ENCODE measurements around the gene P3H4. TPM values are rescaled to one million over a fixed set of nuclear protein-coding genes. Genes with fewer than 3 reads are reported as not detected.

The P3H4 gene
- total and polyA plus RNA-seq, 10 of the 15 experiments (the other 5 are each of a cell fraction or from before 2014, with no cell fraction given): 0.32 to 1.1 (median 0.64) TPM; not detected in 1

GRCh38 chr17:41821776-41822175 lies 10.0 kb upstream of the P3H4 start (continued):
- no peak for TF ChIP-seq SMARCA5 (IDR thresholded peaks at IDR 0.05)

GRCh38 chr17:41818024-41818423 lies 6.3 kb upstream of the P3H4 start:
- ChIA-PET POLR2A (interaction anchor here (0.6 kb wide), 1 partner anchor 77 kb away, joined by 6 read pairs; no protein-coding TSS in a partner anchor), CTCF (no interaction called here), SMC1A (ENCODE audit: uncharacterized antibody, unreplicated experiment) (no interaction called here), RAD21 (ENCODE audit: unreplicated experiment) (no interaction called here)
- TF ChIP-seq MAX (IDR thresholded peaks at IDR 0.05; ENCODE audit: low read depth, low read length): no peak
- no peak for TF ChIP-seq E2F8 (IDR thresholded peaks at IDR 0.05; ENCODE audit: low read depth, partially characterized antibody)
- TF ChIP-seq ELK1 (IDR thresholded peaks at IDR 0.05; ENCODE audit: low read depth, low read length): no peak
- no peak for TF ChIP-seq ZSCAN29 (IDR thresholded peaks at IDR 0.05)
- no peak for TF ChIP-seq MEF2B (IDR thresholded peaks at IDR 0.05; ENCODE audit: partially characterized antibody, poor library complexity, severe bottlenecking)
- TF ChIP-seq PKNOX1 (IDR thresholded peaks at IDR 0.05): no peak
- TF ChIP-seq HDGF (IDR thresholded peaks at IDR 0.05): no peak
- no peak for TF ChIP-seq RELB (IDR thresholded peaks at IDR 0.05; ENCODE audit: low read depth)
- no peak for TF ChIP-seq LARP7 (IDR thresholded peaks at IDR 0.05)
- FAIRE-seq (no peak), DNase-seq (ENCODE audit: low read depth, low spot score) (no peak), ATAC-seq (no peak)
- no peaks in the 10 kb centered on the region for H3K36me3 ChIP-seq (ENCODE audit: control insufficient read depth in 2 of 2, insufficient read depth in 2 of 2, low read length in 1 of 2)
- in situ Hi-C loops (cut with MboI) (no loop called here), intact Hi-C loops (cut with micrococcal nuclease; ENCODE audit: unreplicated experiment) (no loop called here)
- no TSS peak for BruUV-seq (replicated peaks)
- H3K9ac ChIP-seq (ENCODE audit: control insufficient read depth, insufficient read depth, low read length): no peak overlapping the region
- H3K79me2 ChIP-seq (ENCODE audit: control insufficient read depth, insufficient read depth, low read length): no peaks in the 10 kb centered on the region
- H2AFZ ChIP-seq (ENCODE audit: control insufficient read depth, low read depth, low read length): no peak overlapping the region
- H3K4me3 ChIP-seq: no peak overlapping the region
- peaks cover 0 to 4% of the 10 kb centered on the region in 2 experiments; a peak in 1 of 4 replicates for H3K27me3 ChIP-seq (replicated peaks in 1 of 2; ENCODE audit: control insufficient read depth in 2 of 2, insufficient read depth in 2 of 2, low read length in 1 of 2)
- no peaks in the 10 kb centered on the region; the same call in 1 of the 2 replicates for H4K20me1 ChIP-seq (ENCODE audit: control insufficient read depth, insufficient read depth)
- no peak overlapping the region for H3K4me2 ChIP-seq (ENCODE audit: control insufficient read depth, insufficient read depth)
- no peak overlapping the region for H3K27ac ChIP-seq (ENCODE audit: control insufficient read depth, insufficient read depth)
- H3K9me3 ChIP-seq (replicated peaks; ENCODE audit: control insufficient read depth, insufficient read depth, low read length): no peaks in the 10 kb centered on the region
- peaks cover 9% of the 10 kb centered on the region for H3K4me1 ChIP-seq (ENCODE audit: control insufficient read depth, insufficient read depth, low read length)
- WGBS (ENCODE audit: insufficient coverage, insufficient replicate concordance, low lambda C conversion rate, missing lambda C conversion rate): 81% methylated on average over 19 of the region's 20 CpGs

Measured in GM12878 (cell line).